Transverse colon (tissue), 4 donors: Measurements from ENCODE around the gene SPAG6.

Experiments
- POLR2A ChIP-seq: fragments of 450-650 bp; IDR thresholded peaks from one replicate; pipeline ENCODE4 v1.6.1; 2016; ENCODE audit warnings: antibody characterized with exemption, mild to moderate bottlenecking, moderate library complexity
- POLR2AphosphoS5 ChIP-seq, 3 donors: sonication (generic); formaldehyde crosslinking; IDR thresholded peaks; one replicate each; pipeline ENCODE4 v1.6.1; 2016; ENCODE audit warnings: antibody characterized with exemption in 3 of 3
- TF ChIP-seq, protein P1 (sequence below), 5 experiments: fragments of 200-600 bp in 3 of 5; fragments of 450-650 bp in 2 of 5; sonication (generic) in 3 of 5; IDR thresholded peaks; 1 replicate in 2 of 5; 2 replicates in 3 of 5; pipeline ENCODE4 v1.5.1; 2016 to 2017; ENCODE audit warnings: antibody characterized with exemption in 5 of 5, inconsistent platforms in 3 of 5, mild to moderate bottlenecking in 2 of 5, moderate library complexity in 1 of 5

DNA sequence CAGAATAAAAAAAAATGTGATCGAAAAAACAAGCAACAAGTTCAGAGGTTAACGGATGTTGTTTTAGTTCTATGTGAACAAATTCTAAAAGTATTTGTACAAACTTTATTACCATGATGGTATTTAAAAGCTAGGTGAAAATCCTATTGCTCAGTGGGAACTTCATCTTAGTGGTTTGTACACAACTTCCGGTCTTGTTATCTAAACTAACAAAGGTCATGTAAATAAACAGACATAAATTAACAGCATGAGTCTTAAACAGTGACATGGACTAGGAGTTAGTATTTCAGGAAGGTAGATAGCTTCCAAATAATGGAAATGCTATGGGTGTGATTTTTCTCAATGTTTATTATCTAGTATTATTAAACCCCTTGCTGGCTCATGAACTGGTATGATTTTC, 83.8 kb downstream of the SPAG6 start:
- TF ChIP-seq, protein P1, sequence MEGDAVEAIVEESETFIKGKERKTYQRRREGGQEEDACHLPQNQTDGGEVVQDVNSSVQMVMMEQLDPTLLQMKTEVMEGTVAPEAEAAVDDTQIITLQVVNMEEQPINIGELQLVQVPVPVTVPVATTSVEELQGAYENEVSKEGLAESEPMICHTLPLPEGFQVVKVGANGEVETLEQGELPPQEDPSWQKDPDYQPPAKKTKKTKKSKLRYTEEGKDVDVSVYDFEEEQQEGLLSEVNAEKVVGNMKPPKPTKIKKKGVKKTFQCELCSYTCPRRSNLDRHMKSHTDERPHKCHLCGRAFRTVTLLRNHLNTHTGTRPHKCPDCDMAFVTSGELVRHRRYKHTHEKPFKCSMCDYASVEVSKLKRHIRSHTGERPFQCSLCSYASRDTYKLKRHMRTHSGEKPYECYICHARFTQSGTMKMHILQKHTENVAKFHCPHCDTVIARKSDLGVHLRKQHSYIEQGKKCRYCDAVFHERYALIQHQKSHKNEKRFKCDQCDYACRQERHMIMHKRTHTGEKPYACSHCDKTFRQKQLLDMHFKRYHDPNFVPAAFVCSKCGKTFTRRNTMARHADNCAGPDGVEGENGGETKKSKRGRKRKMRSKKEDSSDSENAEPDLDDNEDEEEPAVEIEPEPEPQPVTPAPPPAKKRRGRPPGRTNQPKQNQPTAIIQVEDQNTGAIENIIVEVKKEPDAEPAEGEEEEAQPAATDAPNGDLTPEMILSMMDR (IDR thresholded peaks at IDR 0.05): no peak
- no peak for TF ChIP-seq POLR2A
- TF ChIP-seq POLR2AphosphoS5 (IDR thresholded peaks at IDR 0.05): no peak
